Loucy (cell line): Measurements from ENCODE around the gene NHLRC2.

Experiments used
- H2AFZ ChIP-seq: fragments of 200-600 bp; sonication (generic); 2 replicates; pipeline ENCODE4 v1.6.0; 2016; ENCODE audit warnings: antibody characterized with exemption, mild to moderate bottlenecking, low read length, moderate library complexity
- H3F3A ChIP-seq: fragments of 200-600 bp; 2 replicates; pipeline ENCODE4 v1.6.0; 2016; ENCODE audit warnings: antibody characterized with exemption, low read depth, mild to moderate bottlenecking
- H3K27me3 ChIP-seq: fragments of 200-600 bp; sonication (generic); 2 replicates; pipeline ENCODE4 v1.6.1; 2014; ENCODE audit warnings: low read length, mild to moderate bottlenecking; ENCODE audit not compliant: insufficient read depth, poor library complexity, severe bottlenecking
- H3K36me3 ChIP-seq: fragments of 200-600 bp; sonication (generic); 2 replicates; pipeline ENCODE4 v1.6.1; 2016; ENCODE audit warnings: low read length; ENCODE audit not compliant: insufficient read depth
- H3K4me1 ChIP-seq: fragments of 200-600 bp; sonication (generic); 2 replicates; pipeline ENCODE4 v1.5.1; 2014; ENCODE audit warnings: low read length, mild to moderate bottlenecking; ENCODE audit not compliant: insufficient read depth, poor library complexity, severe bottlenecking
- H3K4me2 ChIP-seq: fragments of 200-600 bp; sonication (generic); 2 replicates; pipeline ENCODE4 v1.6.0; 2014; ENCODE audit warnings: antibody characterized with exemption, low read length, low read depth, mild to moderate bottlenecking; ENCODE audit not compliant: poor library complexity, severe bottlenecking
- H3K4me3 ChIP-seq: fragments of 200-600 bp; sonication (generic); 2 replicates; pipeline ENCODE4 v1.5.1; 2014; ENCODE audit warnings: low read length, mild to moderate bottlenecking, mixed read lengths; ENCODE audit not compliant: poor library complexity, severe bottlenecking
- H3K79me2 ChIP-seq: fragments of 200-600 bp; sonication (generic); 2 replicates; pipeline ENCODE4 v1.6.1; 2014; ENCODE audit warnings: low read length; ENCODE audit not compliant: insufficient read depth
- H3K9ac ChIP-seq: fragments of 200-600 bp; sonication (generic); 2 replicates; pipeline ENCODE4 v1.6.0; 2014; ENCODE audit warnings: mild to moderate bottlenecking, low read depth, low read length, moderate library complexity; ENCODE audit not compliant: poor library complexity, severe bottlenecking
- H3K9me2 ChIP-seq: fragments of 200-600 bp; sonication (generic); replicated peaks from 2 replicates; pipeline ENCODE4 v1.6.1; 2016; ENCODE audit warnings: low read depth, low read length, mixed read lengths
- H3K9me3 ChIP-seq: fragments of 200-600 bp; sonication (generic); 2 replicates; pipeline ENCODE4 v1.6.1; 2014; ENCODE audit warnings: mild to moderate bottlenecking, antibody characterized with exemption, low read length, low read depth; ENCODE audit not compliant: insufficient read depth
- H4K20me1 ChIP-seq: fragments of 200-600 bp; sonication (generic); 2 replicates; pipeline ENCODE4 v1.6.0; 2014; ENCODE audit warnings: antibody characterized with exemption, low read length, mild to moderate bottlenecking; ENCODE audit not compliant: insufficient read depth, poor library complexity, severe bottlenecking
- CTCF ChIP-seq: fragments of 200-600 bp; sonication (generic); conservative IDR thresholded peaks from 2 replicates; pipeline ENCODE4 v1.5.1; 2014; ENCODE audit warnings: mild to moderate bottlenecking, antibody characterized with exemption, low read length
- EZH2phosphoT487 ChIP-seq: fragments of 200-600 bp; IDR thresholded peaks from 2 replicates; pipeline ENCODE4 v1.6.1; 2018; ENCODE audit warnings: antibody characterized with exemption, mild to moderate bottlenecking, moderate library complexity, borderline replicate concordance

The NHLRC2 gene

GRCh38 chr10:113880236-113880635, 25.8 kb downstream of the NHLRC2 start:
- Histone ChIP-seq H2AFZ (no peak overlapping the region), H4K20me1 (no peaks in the 10 kb centered on the region), H3F3A (peaks cover 3% of the 10 kb centered on the region; the same call in 1 of the 2 replicates), H3K36me3 (peaks cover 38% of the 10 kb centered on the region), H3K4me1 (peaks cover 46% of the 10 kb centered on the region), H3K27me3 (no peaks in the 10 kb centered on the region), H3K4me2 (no peak overlapping the region), H3K79me2 (peaks cover 43% of the 10 kb centered on the region), H3K9me3 (0 out of 2 replicates have a peak, but pooled peaks cover 2% of the 10 kb centered on the region), H3K4me3 (no peak overlapping the region), H3K9ac (no peak overlapping the region), H3K9me2 (no peaks in the 10 kb centered on the region)
- no peak for TF ChIP-seq EZH2phosphoT487
- no peak for TF ChIP-seq CTCF

GRCh38 chr10:113882240-113882639, 27.8 kb downstream of the NHLRC2 start:
- H3K36me3 ChIP-seq = peaks cover 51% of the 10 kb centered on the region
- peaks cover 39% of the 10 kb centered on the region for H3K4me1 ChIP-seq
- H2AFZ ChIP-seq = no peak overlapping the region
- no peak overlapping the region for H3K9ac ChIP-seq
- H4K20me1 ChIP-seq = no peaks in the 10 kb centered on the region
- peaks cover 36% of the 10 kb centered on the region for H3K79me2 ChIP-seq
- TF ChIP-seq EZH2phosphoT487 = no peak
- H3K9me2 ChIP-seq = no peaks in the 10 kb centered on the region
- peak overlapping the region; percentile 27 for H3K4me2 ChIP-seq
- 0 out of 2 replicates have a peak, but pooled peaks cover 6% of the 10 kb centered on the region for H3K9me3 ChIP-seq
- no peaks in the 10 kb centered on the region for H3K27me3 ChIP-seq
- peaks cover 3% of the 10 kb centered on the region; the same call in 1 of the 2 replicates for H3F3A ChIP-seq
- H3K4me3 ChIP-seq = peak overlapping the region; percentile 20

GRCh38 chr10:113889911-113890310, 35.5 kb downstream of the NHLRC2 start:
- H2AFZ ChIP-seq = no peak overlapping the region
- H3K4me3 ChIP-seq = no peak overlapping the region
- H3K9me2 ChIP-seq = no peaks in the 10 kb centered on the region
- peaks cover 47% of the 10 kb centered on the region for H3K36me3 ChIP-seq
- no peak overlapping the region for H3K9ac ChIP-seq
- peaks cover 6% of the 10 kb centered on the region; the same call in 1 of the 2 replicates for H3K9me3 ChIP-seq
- peaks cover 33% of the 10 kb centered on the region for H3K4me1 ChIP-seq
- H3K79me2 ChIP-seq = peaks cover 17% of the 10 kb centered on the region
- no peaks in the 10 kb centered on the region for H3K27me3 ChIP-seq
- H4K20me1 ChIP-seq = no peaks in the 10 kb centered on the region
- no peak overlapping the region for H3K4me2 ChIP-seq
- TF ChIP-seq EZH2phosphoT487 (no peak), CTCF (no peak)
- 0 out of 2 replicates have a peak, but pooled peaks cover 5% of the 10 kb centered on the region for H3F3A ChIP-seq

- no peaks in the 10 kb centered on the region for H4K20me1 ChIP-seq
- no peaks in the 10 kb centered on the region for H3K27me3 ChIP-seq
- no peaks in the 10 kb centered on the region; the same call in 1 of the 2 replicates for H3K9me3 ChIP-seq
- H3K9ac ChIP-seq = no peak overlapping the region
- TF ChIP-seq CTCF = no peak
- no peak for TF ChIP-seq EZH2phosphoT487
- H2AFZ ChIP-seq = no peak overlapping the region
- peaks cover 39% of the 10 kb centered on the region for H3K36me3 ChIP-seq
- no peaks in the 10 kb centered on the region for H3K9me2 ChIP-seq
- peaks cover 17% of the 10 kb centered on the region for H3K79me2 ChIP-seq
- peaks cover 41% of the 10 kb centered on the region for H3K4me1 ChIP-seq
- 0 out of 2 replicates have a peak, but pooled peaks cover 5% of the 10 kb centered on the region for H3F3A ChIP-seq
- H3K4me2 ChIP-seq = no peak overlapping the region
- H3K4me3 ChIP-seq = no peak overlapping the region
These were observed 36.3 kb downstream of the NHLRC2 start for GRCh38 chr10:113890769-113891168.
